ENCODE results near the gene GFPT1. TPM values are rescaled to one million over a fixed set of nuclear protein-coding genes. Genes with fewer than 3 reads are reported as not detected.
A peak's percentile ranks its signal among the peaks of the same experiment; 100 is the strongest.

GFPT1 gene
- total and polyA plus RNA-seq, 9 of the 15 experiments (the other 6 are each of a cell fraction or from before 2014, with no cell fraction given) = 6.6 to 38.3 (median 15.9) TPM

- TF ChIP-seq CHD7 (IDR thresholded peaks at IDR 0.05; ENCODE audit: low read depth, low read length) (no peak), RBM17 (IDR thresholded peaks at IDR 0.05; ENCODE audit: borderline replicate concordance, low read depth, low read length) (no peak), HCFC1 (IDR thresholded peaks at IDR 0.05; ENCODE audit: low read depth, low read length) (peak; percentile 49; the same call in 1 of the 2 replicates), PTTG1 (tag; IDR thresholded peaks at IDR 0.05; ENCODE audit: low read depth) (no peak), PPARD (CRISPR knock-in tag; IDR thresholded peaks at IDR 0.05) (no peak), CAMTA2 (CRISPR knock-in tag; conservative IDR thresholded peaks at IDR 0.05) (no peak), ARID2 (IDR thresholded peaks at IDR 0.05) (no peak), ARID1B (IDR thresholded peaks at IDR 0.05) (no peak), L3MBTL2 (IDR thresholded peaks at IDR 0.05) (peak; percentile 90), ZFPM2 (CRISPR knock-in tag; IDR thresholded peaks at IDR 0.05) (no peak), ZNF3 (CRISPR knock-in tag; IDR thresholded peaks at IDR 0.05) (no peak), ESRRB (CRISPR knock-in tag; IDR thresholded peaks at IDR 0.05; ENCODE audit: borderline replicate concordance) (no peak), ZBTB7A (IDR thresholded peaks at IDR 0.05; ENCODE audit: borderline replicate concordance, control insufficient read depth, low read depth, low read length) (0 out of 2 replicates have a peak, but pooled peaks have one; percentile 61), TBL1XR1 (IDR thresholded peaks at IDR 0.05; ENCODE audit: low read length in 2 of 2) (no peak), RBM39 (optimal IDR thresholded peaks at IDR 0.05; ENCODE audit: low read depth, low read length) (peak; percentile 63)
- TF ChIP-seq, protein P1, sequence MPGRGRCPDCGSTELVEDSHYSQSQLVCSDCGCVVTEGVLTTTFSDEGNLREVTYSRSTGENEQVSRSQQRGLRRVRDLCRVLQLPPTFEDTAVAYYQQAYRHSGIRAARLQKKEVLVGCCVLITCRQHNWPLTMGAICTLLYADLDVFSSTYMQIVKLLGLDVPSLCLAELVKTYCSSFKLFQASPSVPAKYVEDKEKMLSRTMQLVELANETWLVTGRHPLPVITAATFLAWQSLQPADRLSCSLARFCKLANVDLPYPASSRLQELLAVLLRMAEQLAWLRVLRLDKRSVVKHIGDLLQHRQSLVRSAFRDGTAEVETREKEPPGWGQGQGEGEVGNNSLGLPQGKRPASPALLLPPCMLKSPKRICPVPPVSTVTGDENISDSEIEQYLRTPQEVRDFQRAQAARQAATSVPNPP (IDR thresholded peaks at IDR 0.05; ENCODE audit: borderline replicate concordance, insufficient read depth, insufficient read length) = no peak
These were observed at the start of gene GFPT1 (continued) for GRCh38 chr2:69386789-69387734.
